ENCODE measurements around the gene RXFP3. TPM values are rescaled to one million over a fixed set of nuclear protein-coding genes. Genes with fewer than 3 reads are reported as not detected.

RXFP3 gene, protein sequence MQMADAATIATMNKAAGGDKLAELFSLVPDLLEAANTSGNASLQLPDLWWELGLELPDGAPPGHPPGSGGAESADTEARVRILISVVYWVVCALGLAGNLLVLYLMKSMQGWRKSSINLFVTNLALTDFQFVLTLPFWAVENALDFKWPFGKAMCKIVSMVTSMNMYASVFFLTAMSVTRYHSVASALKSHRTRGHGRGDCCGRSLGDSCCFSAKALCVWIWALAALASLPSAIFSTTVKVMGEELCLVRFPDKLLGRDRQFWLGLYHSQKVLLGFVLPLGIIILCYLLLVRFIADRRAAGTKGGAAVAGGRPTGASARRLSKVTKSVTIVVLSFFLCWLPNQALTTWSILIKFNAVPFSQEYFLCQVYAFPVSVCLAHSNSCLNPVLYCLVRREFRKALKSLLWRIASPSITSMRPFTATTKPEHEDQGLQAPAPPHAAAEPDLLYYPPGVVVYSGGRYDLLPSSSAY
- polyA plus RNA-seq (2012; ENCODE audit: insufficient read depth, insufficient read length, low read depth), result not detected

- H3K27me3 ChIP-seq, result peaks cover 65% of the 10 kb centered on the region
- no peak within 1 kb of the TSS for H3K4me3 ChIP-seq (ENCODE audit: low read depth, low read length)
- DNase-seq, result no peak
- TF ChIP-seq CTCF (IDR thresholded peaks at IDR 0.05; ENCODE audit: low read depth, low read length), result no peak
- no peaks in the 10 kb centered on the region for H3K36me3 ChIP-seq
- H3K4me1 ChIP-seq, result no peaks in the 10 kb centered on the region
- no peaks in the 10 kb centered on the region for H3K9me3 ChIP-seq
Measured at GRCh38 chr5:33936381-33937016, at the start of gene RXFP3. RXFP3 (plus strand) TSS chr5:33936386; CDS start chr5:33936741, 355 bp downstream.

DNA sequence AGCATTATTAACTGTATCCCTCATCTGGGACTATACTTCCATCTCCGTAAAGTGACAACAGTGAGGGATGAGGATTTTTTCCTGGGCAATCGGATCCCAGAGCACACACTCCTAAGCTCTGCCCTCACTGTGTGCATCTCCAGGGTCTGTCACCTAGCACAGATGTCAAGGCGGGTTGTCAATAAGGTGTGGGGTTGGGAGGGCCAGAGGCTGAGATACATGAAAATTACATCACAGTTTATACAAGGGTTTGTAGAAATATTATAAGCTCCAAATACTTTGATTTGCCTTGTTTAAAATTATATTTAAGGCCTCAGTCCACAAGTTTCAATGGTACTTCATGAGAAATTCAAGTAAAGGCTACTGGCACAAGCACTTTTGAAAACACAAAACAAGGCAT is 48.9 kb upstream of the RXFP3 start:
- TF ChIP-seq CTCF (IDR thresholded peaks at IDR 0.05; ENCODE audit: low read depth, low read length), result no peak
- DNase-seq, result no peak
- no peaks in the 10 kb centered on the region for H3K9me3 ChIP-seq
- H3K4me3 ChIP-seq (ENCODE audit: low read depth, low read length), result no peak overlapping the region
- no peaks in the 10 kb centered on the region for H3K36me3 ChIP-seq
- no peaks in the 10 kb centered on the region for H3K4me1 ChIP-seq
- H3K27me3 ChIP-seq, result peaks cover 40% of the 10 kb centered on the region

DNA sequence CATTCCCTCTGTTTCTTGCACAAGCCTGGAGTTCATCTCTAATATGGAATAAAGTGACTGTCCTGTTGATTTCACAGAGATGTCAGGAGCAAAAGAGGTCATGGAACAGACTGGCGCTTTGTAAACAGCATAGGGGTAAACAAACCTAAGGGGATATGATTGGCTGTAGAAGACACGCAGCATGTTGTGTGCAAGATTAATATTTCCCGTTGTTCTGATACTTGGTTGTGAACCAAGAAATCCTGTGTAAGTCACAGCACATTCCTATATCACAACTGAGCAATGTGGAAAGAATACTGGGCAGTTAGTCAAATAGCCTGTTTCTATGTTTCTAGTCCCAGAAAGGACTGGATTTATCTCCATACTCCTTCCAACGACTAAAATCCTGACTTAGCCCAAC is 47.6 kb upstream of the RXFP3 start:
- no peaks in the 10 kb centered on the region for H3K36me3 ChIP-seq
- TF ChIP-seq CTCF (IDR thresholded peaks at IDR 0.05; ENCODE audit: low read depth, low read length), result no peak
- H3K9me3 ChIP-seq, result no peaks in the 10 kb centered on the region
- no peak overlapping the region for H3K4me3 ChIP-seq (ENCODE audit: low read depth, low read length)
- H3K4me1 ChIP-seq, result no peaks in the 10 kb centered on the region
- no peak for DNase-seq
- H3K27me3 ChIP-seq, result peaks cover 44% of the 10 kb centered on the region

DNA sequence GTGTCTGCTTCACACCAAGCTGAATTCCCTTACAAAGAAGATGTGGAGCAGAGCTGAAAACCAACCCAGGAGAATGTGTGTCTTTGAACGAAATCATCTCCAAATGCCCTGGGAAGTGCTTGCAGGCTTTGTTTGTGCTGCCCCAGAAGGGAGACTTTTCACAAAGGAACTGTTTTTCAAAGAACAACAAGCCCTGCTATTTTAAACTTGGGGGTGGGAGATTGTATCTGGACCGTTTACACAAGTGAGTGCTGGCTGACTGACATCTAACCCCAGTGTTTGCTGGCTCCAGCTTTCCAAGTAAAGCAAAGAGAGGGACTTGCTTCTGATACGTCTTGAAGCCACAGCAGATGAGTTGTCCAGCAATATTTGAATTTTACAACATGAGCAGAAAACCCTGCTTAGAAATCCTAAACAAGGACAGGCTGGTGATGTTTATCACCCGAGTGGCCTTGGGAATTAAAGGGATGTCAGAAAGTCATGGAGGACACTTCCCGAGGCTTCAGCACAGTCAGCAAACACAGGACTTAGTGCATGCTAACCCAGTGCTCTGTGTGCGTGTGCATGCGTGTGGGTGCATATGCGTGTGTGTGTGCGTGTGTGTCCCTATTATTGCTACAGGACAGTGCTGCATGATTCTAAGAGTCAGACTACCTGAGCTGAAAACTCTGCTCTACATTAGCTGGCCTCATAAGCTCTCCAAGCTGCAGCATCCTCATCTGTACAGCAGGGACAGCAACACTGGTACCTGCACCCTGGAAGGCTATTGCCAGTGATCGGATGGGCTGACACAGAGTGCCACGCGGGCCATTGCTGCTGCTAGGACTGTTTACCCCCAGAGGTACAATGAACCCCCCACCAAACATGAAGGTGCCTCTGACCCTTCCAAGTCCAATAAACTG is 45.8 kb upstream of the RXFP3 start:
- DNase-seq, result no peak
- no peaks in the 10 kb centered on the region for H3K4me1 ChIP-seq
- H3K4me3 ChIP-seq (ENCODE audit: low read depth, low read length), result no peak overlapping the region
- H3K9me3 ChIP-seq, result no peaks in the 10 kb centered on the region
- no peaks in the 10 kb centered on the region for H3K36me3 ChIP-seq
- TF ChIP-seq CTCF (IDR thresholded peaks at IDR 0.05; ENCODE audit: low read depth, low read length), result no peak
- H3K27me3 ChIP-seq, result peaks cover 44% of the 10 kb centered on the region

- Histone ChIP-seq H3K27me3 (peaks cover 44% of the 10 kb centered on the region), H3K36me3 (no peaks in the 10 kb centered on the region), H3K9me3 (no peaks in the 10 kb centered on the region), H3K4me3 (ENCODE audit: low read depth, low read length) (no peak overlapping the region), H3K4me1 (no peaks in the 10 kb centered on the region)
- DNase-seq, result no peak
- no peak for TF ChIP-seq CTCF (IDR thresholded peaks at IDR 0.05; ENCODE audit: low read depth, low read length)
Measured at GRCh38 chr5:33891446-33891787, 44.8 kb upstream of the RXFP3 start.
